Activated T-cell treated with anti-CD3 and anti-CD28 coated beads, Interleukin-2, amount 50 U/mL, for 4 hours (primary cell): ENCODE results near the gene GPR17. TPM values are rescaled to one million over a fixed set of nuclear protein-coding genes. Genes with fewer than 3 reads are reported as not detected.

Experiments
- ATAC-seq, 2 donors: fragments of 200-7000 bp; cut with Tn5 transposase; one replicate each; pipeline ENCODE4 v1.10.0; 2021
- DNase-seq: peaks from one replicate; pipeline ENCODE4 v3.0.0-alpha.2; 2020
- H3K27me3 Mint-ChIP-seq: one replicate; pipeline ENCODE4 v1.8.0; 2021; ENCODE audit warnings: low read depth, mixed read lengths
- H3K36me3 Mint-ChIP-seq: one replicate; pipeline ENCODE4 v1.8.0; 2022; ENCODE audit warnings: mixed read lengths; ENCODE audit not compliant: insufficient read depth
- H3K4me1 Mint-ChIP-seq: one replicate; pipeline ENCODE4 v1.8.0; 2021; ENCODE audit warnings: low read depth, mixed read lengths
- H3K4me3 Mint-ChIP-seq: one replicate; pipeline ENCODE4 v1.8.0; 2021; ENCODE audit warnings: mild to moderate bottlenecking, moderate library complexity, mixed read lengths
- H3K9me3 Mint-ChIP-seq: one replicate; pipeline ENCODE4 v1.8.0; 2021; ENCODE audit warnings: mixed read lengths
- total RNA-seq, 3 donors: library from RNA; stranded (reverse); gene quantifications; one replicate each; pipeline ENCODE4 v1.2.1, GENCODE V29; 2021

Gene GPR17
- total RNA-seq, 3 donors from 2014 or later, result not detected

GRCh38 chr2:127609818-127610217 lies 36.1 kb upstream of the GPR17 start:
- DNase-seq (no peak), ATAC-seq (no peak)
- peaks cover 7% of the 10 kb centered on the region for H3K9me3 Mint-ChIP-seq
- no peak overlapping the region for H3K4me3 Mint-ChIP-seq
- H3K4me1 Mint-ChIP-seq, result no peaks in the 10 kb centered on the region
- no peaks in the 10 kb centered on the region for H3K36me3 Mint-ChIP-seq
- peaks cover 2% of the 10 kb centered on the region for H3K27me3 Mint-ChIP-seq

GRCh38 chr2:127610561-127610960 lies 35.4 kb upstream of the GPR17 start:
- Mint-ChIP-seq H3K4me1 (no peaks in the 10 kb centered on the region), H3K4me3 (no peak overlapping the region), H3K27me3 (peaks cover 2% of the 10 kb centered on the region), H3K9me3 (peaks cover 7% of the 10 kb centered on the region), H3K36me3 (no peaks in the 10 kb centered on the region)
- DNase-seq, result no peak
- no peak for ATAC-seq

GRCh38 chr2:127611076-127611925 lies 34.7 kb upstream of the GPR17 start:
- Mint-ChIP-seq H3K27me3 (peaks cover 2% of the 10 kb centered on the region), H3K9me3 (peaks cover 7% of the 10 kb centered on the region), H3K4me3 (no peak overlapping the region), H3K4me1 (peaks cover 7% of the 10 kb centered on the region), H3K36me3 (no peaks in the 10 kb centered on the region)
- no peak for ATAC-seq
- DNase-seq, result no peak

- peaks cover 2% of the 10 kb centered on the region for H3K27me3 Mint-ChIP-seq
- H3K4me1 Mint-ChIP-seq, result peaks cover 11% of the 10 kb centered on the region
- no peak for ATAC-seq
- no peak overlapping the region for H3K4me3 Mint-ChIP-seq
- H3K36me3 Mint-ChIP-seq, result no peaks in the 10 kb centered on the region
- H3K9me3 Mint-ChIP-seq, result peaks cover 7% of the 10 kb centered on the region
- no peak for DNase-seq
Measured at GRCh38 chr2:127612111-127612822, 33.7 kb upstream of the GPR17 start.

- H3K36me3 Mint-ChIP-seq, result no peaks in the 10 kb centered on the region
- H3K4me3 Mint-ChIP-seq, result no peak overlapping the region
- ATAC-seq (no peak), DNase-seq (no peak)
- H3K27me3 Mint-ChIP-seq, result peaks cover 7% of the 10 kb centered on the region
- H3K9me3 Mint-ChIP-seq, result peaks cover 7% of the 10 kb centered on the region
- peaks cover 11% of the 10 kb centered on the region for H3K4me1 Mint-ChIP-seq
Measured at GRCh38 chr2:127614246-127614645, 31.7 kb upstream of the GPR17 start.

GRCh38 chr2:127614731-127615130 lies 31.2 kb upstream of the GPR17 start:
- Mint-ChIP-seq H3K4me3 (no peak overlapping the region), H3K9me3 (peaks cover 7% of the 10 kb centered on the region), H3K4me1 (peaks cover 11% of the 10 kb centered on the region), H3K27me3 (peaks cover 7% of the 10 kb centered on the region), H3K36me3 (no peaks in the 10 kb centered on the region)
- ATAC-seq, result no peak
- no peak for DNase-seq

- Mint-ChIP-seq H3K4me1 (peaks cover 11% of the 10 kb centered on the region), H3K36me3 (no peaks in the 10 kb centered on the region), H3K27me3 (peaks cover 5% of the 10 kb centered on the region), H3K9me3 (peaks cover 7% of the 10 kb centered on the region), H3K4me3 (no peak overlapping the region)
- DNase-seq (no peak), ATAC-seq (no peak)
Measured at GRCh38 chr2:127615511-127616166, 30.3 kb upstream of the GPR17 start.

- peaks cover 11% of the 10 kb centered on the region for H3K4me1 Mint-ChIP-seq
- no peaks in the 10 kb centered on the region for H3K9me3 Mint-ChIP-seq
- no peak overlapping the region for H3K4me3 Mint-ChIP-seq
- no peak for DNase-seq
- peaks cover 5% of the 10 kb centered on the region for H3K27me3 Mint-ChIP-seq
- H3K36me3 Mint-ChIP-seq, result no peaks in the 10 kb centered on the region
- ATAC-seq, result no peak
Measured at GRCh38 chr2:127618551-127619202, 27.3 kb upstream of the GPR17 start.

GRCh38 chr2:127619203-127619590 lies 26.8 kb upstream of the GPR17 start:
- peaks cover 5% of the 10 kb centered on the region for H3K27me3 Mint-ChIP-seq
- peaks cover 11% of the 10 kb centered on the region for H3K4me1 Mint-ChIP-seq
- no peak for DNase-seq

GRCh38 chr2:127619877-127620705 lies 25.9 kb upstream of the GPR17 start:
- ATAC-seq, result no peak
- H3K4me3 Mint-ChIP-seq, result no peak overlapping the region
- no peaks in the 10 kb centered on the region for H3K9me3 Mint-ChIP-seq
- H3K27me3 Mint-ChIP-seq, result peaks cover 5% of the 10 kb centered on the region
- no peaks in the 10 kb centered on the region for H3K36me3 Mint-ChIP-seq
- H3K4me1 Mint-ChIP-seq, result peaks cover 11% of the 10 kb centered on the region
- no peak for DNase-seq

More at GRCh38 chr2:127619203-127619590, 26.8 kb upstream of the GPR17 start:
- Mint-ChIP-seq H3K4me3 (no peak overlapping the region), H3K36me3 (no peaks in the 10 kb centered on the region), H3K9me3 (no peaks in the 10 kb centered on the region)
- ATAC-seq, result no peak

GRCh38 chr2:127620866-127621265 lies 25.1 kb upstream of the GPR17 start:
- no peak for DNase-seq
- Mint-ChIP-seq H3K27me3 (peaks cover 5% of the 10 kb centered on the region), H3K9me3 (no peaks in the 10 kb centered on the region), H3K4me1 (peaks cover 8% of the 10 kb centered on the region), H3K4me3 (no peak overlapping the region), H3K36me3 (no peaks in the 10 kb centered on the region)
- no peak for ATAC-seq

- no peaks in the 10 kb centered on the region for H3K9me3 Mint-ChIP-seq
- H3K36me3 Mint-ChIP-seq, result no peaks in the 10 kb centered on the region
Measured at GRCh38 chr2:127621981-127622431, 23.9 kb upstream of the GPR17 start.

GRCh38 chr2:127622561-127623387 lies 23.2 kb upstream of the GPR17 start:
- H3K4me3 Mint-ChIP-seq, result no peak overlapping the region
- DNase-seq (no peak), ATAC-seq (no peak)
- no peaks in the 10 kb centered on the region for H3K36me3 Mint-ChIP-seq
- H3K4me1 Mint-ChIP-seq, result no peaks in the 10 kb centered on the region
- H3K9me3 Mint-ChIP-seq, result no peaks in the 10 kb centered on the region
- peaks cover 3% of the 10 kb centered on the region for H3K27me3 Mint-ChIP-seq

More at GRCh38 chr2:127621981-127622431, 23.9 kb upstream of the GPR17 start:
- peaks cover 5% of the 10 kb centered on the region for H3K27me3 Mint-ChIP-seq
- DNase-seq (no peak), ATAC-seq (no peak)
- H3K4me1 Mint-ChIP-seq, result no peaks in the 10 kb centered on the region
- H3K4me3 Mint-ChIP-seq, result no peak overlapping the region
